Ovary (tissue), 9 donors: ENCODE results near the gene TK2. TPM values are rescaled to one million over a fixed set of nuclear protein-coding genes. Genes with fewer than 3 reads are reported as not detected.

Experiments
- DNase-seq, 5 donors: peaks; one replicate each; pipeline ENCODE4 v3.0.0-alpha.2; 2019 to 2020
- H3K27ac ChIP-seq, 2 donors: fragments of 200-600 bp; one replicate each; pipeline versions ENCODE4 v1.5.1 to v1.8.0; 2019 to 2022
- H3K27me3 ChIP-seq: fragments of 200-600 bp; one replicate; pipeline ENCODE4 v1.8.0; 2022
- H3K36me3 ChIP-seq: fragments of 200-600 bp; sonication (generic); one replicate; pipeline ENCODE4 v1.5.1; 2019
- H3K4me1 ChIP-seq: one replicate; pipeline ENCODE4 v1.8.1; 2013; ENCODE audit warnings: mild to moderate bottlenecking, moderate library complexity; ENCODE audit not compliant: insufficient read depth
- H3K4me3 ChIP-seq: fragments of 200-600 bp; sonication (generic); one replicate; pipeline ENCODE4 v1.5.1; 2017
- H3K9me3 ChIP-seq, 2 donors: fragments of 200-600 bp in 1 of 2; sonication (generic) in 1 of 2; one replicate each; pipeline versions ENCODE4 v1.5.1 to v1.8.1; 2013 to 2019; ENCODE audit warnings: mild to moderate bottlenecking in 1 of 2, moderate library complexity in 1 of 2
- CTCF ChIP-seq, 3 donors: fragments of 450-650 bp in 2 of 3; fragments of 200-600 bp in 1 of 3; IDR thresholded peaks; one replicate each; pipeline versions ENCODE4 v1.5.1 to v1.8.0; 2016 to 2022; ENCODE audit warnings: antibody characterized with exemption in 3 of 3, mild to moderate bottlenecking in 1 of 3
- EP300 ChIP-seq: sonication (generic); formaldehyde crosslinking; IDR thresholded peaks from one replicate; pipeline ENCODE4 v1.6.1; 2017; ENCODE audit warnings: antibody characterized with exemption
- POLR2A ChIP-seq: fragments of 450-650 bp; IDR thresholded peaks from one replicate; pipeline ENCODE4 v1.6.1; 2017; ENCODE audit warnings: antibody characterized with exemption, mild to moderate bottlenecking, moderate library complexity
- WGBS, 3 donors: extraction: QIAGEN DNeasy Blood & Tissue Kit in 1 of 3; methylation state at CpG; one replicate each; pipeline versions ENCODE4 v1.1.5 to v1.1.7; 2013 to 2017; 5-methylcytosine and 5-hydroxymethylcytosine counted together
- intact Hi-C, 4 donors: fragments of 100-400 bp; cut with DNase I; formaldehyde crosslinking; loops; one replicate each; pipeline versions ENCODE4 v1.11.0 to v1.15.1; 2022 to 2023
- polyA plus RNA-seq, 2 donors: library from polyadenylated mRNA; stranded (reverse); fragments of 200-250 nt in 1 of 2; fragments of 350-450 nt in 1 of 2; fragmentation: Illumina TruSeq in 1 of 2; extraction: RNeasy Lipid Tissue Mini Kit (QIAGEN cat#74804) in 1 of 2; gene quantifications; one replicate each; pipeline ENCODE4 v1.2.3, GENCODE V29; 2013 to 2014
- total RNA-seq, 7 donors: library from RNA; depleted of rRNA in 2 of 7; stranded (reverse); fragments of >200 nt in 2 of 7; fragmentation: NEBNext Ultra II Directional in 3 of 7; extraction: Animal tissue kit (Norgen Biotek cat#: 25700) in 3 of 7; gene quantifications; one replicate each; pipeline versions ENCODE4 v1.1.0 to v1.2.4, GENCODE V29; 2016 to 2023
- donor health status: DM: no; HTN: no; CAD: no; lungs with moderate emphysema.
- donor health status: DM: no; HTN: no; CAD: no.
- donor health status: Bipolar disorder and iron deficiency.
- donor health status: DM: yes; HTN: yes; CAD: no.
- donor health status: DM: no; HTN: no; CAD: no.
- donor health status: DM: yes; HTN: yes; CAD: no.

Gene TK2
- total and polyA plus RNA-seq, 9 donors: 17.0 to 80.6 (median 34.0) TPM

GRCh38 chr16:66537236-66537635, 12.7 kb downstream of the TK2 start:
- H3K9me3 ChIP-seq: no peaks in the 10 kb centered on the region
- no peaks in the 10 kb centered on the region for H3K27me3 ChIP-seq
- H3K4me3 ChIP-seq: no peak overlapping the region
- no peaks in the 10 kb centered on the region for H3K4me1 ChIP-seq
- H3K36me3 ChIP-seq: no peaks in the 10 kb centered on the region
- no peak for TF ChIP-seq CTCF (IDR thresholded peaks at IDR 0.05)
- TF ChIP-seq POLR2A: no peak
- no peak for TF ChIP-seq EP300
- H3K27ac ChIP-seq: no peak overlapping the region
- no peak for DNase-seq
- intact Hi-C loops: no loop called here
- WGBS, 3 donors: 91 to 97% (median 96%) methylated on average over 2 of the region's 2 CpGs

- Histone ChIP-seq H3K4me3 (no peak overlapping the region), H3K27me3 (no peaks in the 10 kb centered on the region), H3K4me1 (no peaks in the 10 kb centered on the region), H3K9me3 (no peaks in the 10 kb centered on the region), H3K27ac (no peak overlapping the region), H3K36me3 (no peaks in the 10 kb centered on the region)
- DNase-seq: no peak
- 84 to 88% (median 85%) methylated on average over 4 of the region's 4 CpGs for WGBS, 3 donors
- no peak for TF ChIP-seq EP300
- no peak for TF ChIP-seq POLR2A
- TF ChIP-seq CTCF (IDR thresholded peaks at IDR 0.05): no peak
- intact Hi-C loops: no loop called here
These were observed 13.4 kb downstream of the TK2 start for GRCh38 chr16:66536525-66536924.

GRCh38 chr16:66534376-66534799, 15.5 kb downstream of the TK2 start:
- 45 to 92% (median 70%) methylated on average over 1 of the region's 1 CpG for WGBS, 3 donors
- Histone ChIP-seq H3K4me3 (no peak overlapping the region), H3K27me3 (no peaks in the 10 kb centered on the region), H3K27ac (no peak overlapping the region), H3K36me3 (no peaks in the 10 kb centered on the region), H3K4me1 (no peaks in the 10 kb centered on the region), H3K9me3 (no peaks in the 10 kb centered on the region)
- no peak for DNase-seq
- intact Hi-C loops: no loop called here
- TF ChIP-seq CTCF (IDR thresholded peaks at IDR 0.05): no peak
- TF ChIP-seq EP300: no peak
- TF ChIP-seq POLR2A: no peak

- H3K27ac ChIP-seq: no peak overlapping the region
- H3K36me3 ChIP-seq: no peaks in the 10 kb centered on the region
- DNase-seq: no peak
- H3K27me3 ChIP-seq: no peaks in the 10 kb centered on the region
- intact Hi-C loops: no loop called here
- no peak overlapping the region for H3K4me3 ChIP-seq
- 84 to 86% (median 85%) methylated on average over 6 of the region's 6 CpGs for WGBS, 3 donors
- no peaks in the 10 kb centered on the region for H3K9me3 ChIP-seq
- TF ChIP-seq POLR2A (no peak), CTCF (IDR thresholded peaks at IDR 0.05) (no peak), EP300 (no peak)
- no peaks in the 10 kb centered on the region for H3K4me1 ChIP-seq
These were observed 20.4 kb downstream of the TK2 start for GRCh38 chr16:66529475-66529874.

- no peak overlapping the region for H3K4me3 ChIP-seq
- WGBS, 3 donors: 92 to 96% (median 94%) methylated on average over 5 of the region's 5 CpGs
- no peaks in the 10 kb centered on the region for H3K36me3 ChIP-seq
- no peaks in the 10 kb centered on the region for H3K27me3 ChIP-seq
- no peaks in the 10 kb centered on the region for H3K9me3 ChIP-seq
- TF ChIP-seq EP300 (no peak), POLR2A (no peak), CTCF (IDR thresholded peaks at IDR 0.05) (no peak)
- H3K4me1 ChIP-seq: no peaks in the 10 kb centered on the region
- no peak for DNase-seq
- intact Hi-C loops: no loop called here
- no peak overlapping the region for H3K27ac ChIP-seq
These were observed 21.6 kb downstream of the TK2 start for GRCh38 chr16:66528294-66528693.
